ENCODE measurements around the gene GMEB2. TPM values are rescaled to one million over a fixed set of nuclear protein-coding genes. Genes with fewer than 3 reads are reported as not detected.
"Not testable (repeated sequence)": the region's sequence is repeated elsewhere in the genome, so short reads cannot be mapped to it uniquely, and the experiment has no call there.

GMEB2 gene
- polyA plus RNA-seq (2013), result 6.7 TPM

GRCh38 chr20:63626424-63627128, at the start of gene GMEB2:
GMEB2 (minus strand) TSS chr20:63627101; CDS start chr20:63619397, 7,704 bp downstream.
- peaks cover 2 to 22% (median 21%) of the 10 kb centered on the region in 4 experiments for H3K4me1 ChIP-seq (ENCODE audit: control extremely low read depth in 1 of 4, control insufficient read depth in 4 of 4, insufficient read depth in 4 of 4, low read length in 3 of 4)
- POLR2A ChIA-PET, result interaction anchor here (0.8 to 1.3 kb wide), 3 partner anchors 9 to 15 kb away, joined by 3 to 8 read pairs (median 3); no protein-coding TSS in a partner anchor
- CTCF ChIA-PET, result interaction anchor here (1.6 to 1.8 kb wide), 2 partner anchors 9 to 15 kb away, joined by 4 to 8 read pairs; no protein-coding TSS in a partner anchor
- DNase-seq, result peak in 1 of 3 donors; percentile 36
- no peaks in the 10 kb centered on the region for H3K9me3 ChIP-seq (ENCODE audit: control extremely low read depth in 1 of 5, control insufficient read depth in 4 of 5, insufficient read depth in 2 of 5, low read depth in 1 of 5, low read length in 4 of 5)
- no peaks in the 10 kb centered on the region for H3K27me3 ChIP-seq (replicated peaks in 2 of 5; ENCODE audit: control insufficient read depth in 4 of 5, insufficient read depth in 5 of 5, low read length in 4 of 5)
- H3K27ac ChIP-seq (ENCODE audit: insufficient read depth in 1 of 2, low read depth in 1 of 2, low read length in 2 of 2, poor library complexity in 1 of 2, severe bottlenecking in 2 of 2), result peak within 1 kb of the TSS; percentile 64 to 85
- peak within 1 kb of the TSS; percentile 64 to 96 (median 79) for H3K4me3 ChIP-seq (ENCODE audit: control insufficient read depth in 1 of 7, extremely low read depth in 1 of 7, insufficient read depth in 4 of 7, low read depth in 2 of 7, low read length in 6 of 7)
- WGBS (ENCODE audit: insufficient coverage), result 0% methylated on average over 33 of the region's 114 CpGs
- H3K36me3 ChIP-seq (ENCODE audit: control insufficient read depth in 4 of 4, insufficient read depth in 4 of 4, low read length in 3 of 4), result no peaks in the 10 kb centered on the region

DNA sequence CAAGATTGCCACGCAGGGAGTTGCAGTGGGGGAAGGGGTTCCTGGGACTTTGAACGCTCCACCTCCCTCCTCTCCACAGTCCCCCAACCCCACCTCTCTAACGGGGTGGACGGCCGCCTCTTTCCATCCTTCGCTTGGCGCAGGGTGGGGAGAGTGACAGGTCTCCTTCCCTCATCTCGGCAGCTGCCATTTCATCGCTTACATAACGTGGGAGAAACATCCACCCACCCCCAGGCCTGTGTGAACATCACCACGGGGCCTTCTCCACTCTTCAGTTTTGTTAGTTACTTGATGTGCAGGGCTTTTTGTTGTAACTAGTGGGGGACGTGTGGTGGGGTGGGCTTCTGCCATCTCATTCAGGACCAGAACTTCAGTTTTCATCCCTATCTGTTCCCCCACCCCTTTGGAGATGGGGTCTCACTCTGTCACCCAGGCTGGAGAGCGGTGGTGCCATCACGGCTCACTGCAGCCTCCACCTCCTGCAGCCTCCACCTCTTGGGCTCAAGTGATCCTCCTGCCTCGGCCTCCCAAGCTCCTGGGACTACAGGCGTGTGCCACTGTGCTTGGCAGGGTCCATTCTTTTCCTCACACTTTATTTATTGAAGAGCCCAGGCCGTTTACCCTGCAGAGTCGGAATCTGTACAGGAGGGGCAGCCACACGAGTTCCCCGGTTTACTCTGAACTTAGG, 48.9 kb upstream of the GMEB2 start:
- no peaks in the 10 kb centered on the region for H3K9me3 ChIP-seq (ENCODE audit: control extremely low read depth in 1 of 5, control insufficient read depth in 4 of 5, insufficient read depth in 2 of 5, low read depth in 1 of 5, low read length in 4 of 5)
- no peak overlapping the region for H3K4me3 ChIP-seq (ENCODE audit: control insufficient read depth in 1 of 7, extremely low read depth in 1 of 7, insufficient read depth in 4 of 7, low read depth in 2 of 7, low read length in 6 of 7)
- no peak overlapping the region for H3K27ac ChIP-seq (ENCODE audit: insufficient read depth in 1 of 2, low read depth in 1 of 2, low read length in 2 of 2, poor library complexity in 1 of 2, severe bottlenecking in 2 of 2)
- CTCF ChIA-PET, result no interaction called here
- H3K27me3 ChIP-seq (replicated peaks in 2 of 5; ENCODE audit: control insufficient read depth in 4 of 5, insufficient read depth in 5 of 5, low read length in 4 of 5), result no peaks in the 10 kb centered on the region
- POLR2A ChIA-PET, result no interaction called here
- no peaks in the 10 kb centered on the region for H3K4me1 ChIP-seq (ENCODE audit: control extremely low read depth in 1 of 4, control insufficient read depth in 4 of 4, insufficient read depth in 4 of 4, low read length in 3 of 4)
- WGBS (ENCODE audit: insufficient coverage), result 99% methylated on average over 8 of the region's 20 CpGs
- no peak for DNase-seq
- H3K36me3 ChIP-seq (ENCODE audit: control insufficient read depth in 4 of 4, insufficient read depth in 4 of 4, low read length in 3 of 4), result peaks cover 0 to 60% (median 23%) of the 10 kb centered on the region in 4 experiments

- POLR2A ChIA-PET, result no interaction called here
- Histone ChIP-seq H3K9me3 (ENCODE audit: control extremely low read depth in 1 of 5, control insufficient read depth in 4 of 5, insufficient read depth in 2 of 5, low read depth in 1 of 5, low read length in 4 of 5) (no peaks in the 10 kb centered on the region), H3K27ac (ENCODE audit: insufficient read depth in 1 of 2, low read depth in 1 of 2, low read length in 2 of 2, poor library complexity in 1 of 2, severe bottlenecking in 2 of 2) (no peak overlapping the region), H3K4me1 (ENCODE audit: control extremely low read depth in 1 of 4, control insufficient read depth in 4 of 4, insufficient read depth in 4 of 4, low read length in 3 of 4) (no peaks in the 10 kb centered on the region), H3K27me3 (replicated peaks in 2 of 5; ENCODE audit: control insufficient read depth in 4 of 5, insufficient read depth in 5 of 5, low read length in 4 of 5) (no peaks in the 10 kb centered on the region), H3K4me3 (ENCODE audit: control insufficient read depth in 1 of 7, extremely low read depth in 1 of 7, insufficient read depth in 4 of 7, low read depth in 2 of 7, low read length in 6 of 7) (no peak overlapping the region), H3K36me3 (ENCODE audit: control insufficient read depth in 4 of 4, insufficient read depth in 4 of 4, low read length in 3 of 4) (peaks cover 0 to 49% (median 20%) of the 10 kb centered on the region in 4 experiments)
- no peak for DNase-seq
- CTCF ChIA-PET, result no interaction called here
- over 99% methylated on average over 13 of the region's 14 CpGs for WGBS (ENCODE audit: insufficient coverage)
These were observed 47.0 kb upstream of the GMEB2 start for GRCh38 chr20:63673951-63674350.

DNA sequence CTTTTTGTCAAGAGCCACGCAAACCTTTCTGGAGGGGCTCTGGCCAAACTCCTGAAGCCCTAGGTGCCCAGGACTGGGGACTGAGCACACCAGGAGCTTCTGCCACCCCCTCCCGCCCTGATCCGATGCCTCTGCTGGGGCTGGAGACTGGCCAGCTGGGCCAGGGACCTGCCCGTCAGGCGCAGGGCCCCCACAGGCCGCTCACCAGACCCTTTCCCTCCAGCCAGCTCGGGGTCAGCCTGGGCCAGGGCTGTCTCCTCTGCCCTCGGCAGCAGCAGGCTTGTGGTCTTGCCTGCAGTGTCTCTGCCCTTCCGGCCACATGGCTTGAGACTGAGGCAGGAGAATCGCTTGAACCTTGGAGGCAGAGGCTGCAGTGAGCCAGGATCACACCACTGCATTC, 45.8 kb upstream of the GMEB2 start:
- Histone ChIP-seq H3K9me3 (ENCODE audit: control extremely low read depth in 1 of 5, control insufficient read depth in 4 of 5, insufficient read depth in 2 of 5, low read depth in 1 of 5, low read length in 4 of 5) (no peaks in the 10 kb centered on the region), H3K4me1 (ENCODE audit: control extremely low read depth in 1 of 4, control insufficient read depth in 4 of 4, insufficient read depth in 4 of 4, low read length in 3 of 4) (no peaks in the 10 kb centered on the region), H3K36me3 (ENCODE audit: control insufficient read depth in 4 of 4, insufficient read depth in 4 of 4, low read length in 3 of 4) (peaks cover 0 to 49% (median 22%) of the 10 kb centered on the region in 4 experiments), H3K4me3 (ENCODE audit: control insufficient read depth in 1 of 7, extremely low read depth in 1 of 7, insufficient read depth in 4 of 7, low read depth in 2 of 7, low read length in 6 of 7) (no peak overlapping the region), H3K27me3 (replicated peaks in 2 of 5; ENCODE audit: control insufficient read depth in 4 of 5, insufficient read depth in 5 of 5, low read length in 4 of 5) (no peaks in the 10 kb centered on the region), H3K27ac (ENCODE audit: insufficient read depth in 1 of 2, low read depth in 1 of 2, low read length in 2 of 2, poor library complexity in 1 of 2, severe bottlenecking in 2 of 2) (no peak overlapping the region)
- POLR2A ChIA-PET, result no interaction called here
- 97% methylated on average over 10 of the region's 10 CpGs for WGBS (ENCODE audit: insufficient coverage)
- CTCF ChIA-PET, result no interaction called here
- no peak for DNase-seq

DNA sequence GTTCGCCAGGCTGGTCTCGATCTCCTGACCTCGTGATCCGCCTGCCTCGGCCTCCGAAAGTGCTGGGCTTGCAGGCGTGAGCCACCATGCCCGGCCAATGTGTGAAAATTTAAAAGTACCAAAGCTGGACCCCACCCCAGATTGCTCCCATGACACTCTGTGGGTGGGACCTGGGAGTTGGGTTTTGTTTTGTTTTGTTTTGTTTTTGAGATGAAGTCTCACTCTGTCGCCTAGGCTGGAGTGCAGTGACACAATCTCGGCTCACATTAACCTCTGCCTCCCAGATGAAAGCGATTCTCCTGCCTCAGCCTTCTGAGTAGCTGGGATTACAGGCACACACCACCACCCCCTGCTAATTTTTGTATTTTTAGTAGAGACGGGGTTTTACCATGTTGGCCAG, 44.8 kb upstream of the GMEB2 start:
- H3K27me3 ChIP-seq (replicated peaks in 2 of 5; ENCODE audit: control insufficient read depth in 4 of 5, insufficient read depth in 5 of 5, low read length in 4 of 5); CTCF ChIA-PET; DNase-seq; POLR2A ChIA-PET; H3K4me3 ChIP-seq (ENCODE audit: control insufficient read depth in 1 of 7, extremely low read depth in 1 of 7, insufficient read depth in 4 of 7, low read depth in 2 of 7, low read length in 6 of 7); H3K4me1 ChIP-seq (ENCODE audit: control extremely low read depth in 1 of 4, control insufficient read depth in 4 of 4, insufficient read depth in 4 of 4, low read length in 3 of 4); H3K9me3 ChIP-seq (ENCODE audit: control extremely low read depth in 1 of 5, control insufficient read depth in 4 of 5, insufficient read depth in 2 of 5, low read depth in 1 of 5, low read length in 4 of 5); H3K27ac ChIP-seq (ENCODE audit: insufficient read depth in 1 of 2, low read depth in 1 of 2, low read length in 2 of 2, poor library complexity in 1 of 2, severe bottlenecking in 2 of 2): not testable (repeated sequence)
- WGBS (ENCODE audit: insufficient coverage), result 96% methylated on average over 10 of the region's 12 CpGs
- H3K36me3 ChIP-seq (ENCODE audit: control insufficient read depth in 4 of 4, insufficient read depth in 4 of 4, low read length in 3 of 4), result peaks cover 2 to 52% (median 26%) of the 10 kb centered on the region in 4 experiments

GRCh38 chr20:63668351-63668750, 41.5 kb upstream of the GMEB2 start:
- H3K36me3 ChIP-seq (ENCODE audit: control insufficient read depth in 4 of 4, insufficient read depth in 4 of 4, low read length in 3 of 4), result peaks cover 2 to 61% (median 33%) of the 10 kb centered on the region in 4 experiments
- WGBS (ENCODE audit: insufficient coverage), result 98% methylated on average over 11 of the region's 11 CpGs

DNA sequence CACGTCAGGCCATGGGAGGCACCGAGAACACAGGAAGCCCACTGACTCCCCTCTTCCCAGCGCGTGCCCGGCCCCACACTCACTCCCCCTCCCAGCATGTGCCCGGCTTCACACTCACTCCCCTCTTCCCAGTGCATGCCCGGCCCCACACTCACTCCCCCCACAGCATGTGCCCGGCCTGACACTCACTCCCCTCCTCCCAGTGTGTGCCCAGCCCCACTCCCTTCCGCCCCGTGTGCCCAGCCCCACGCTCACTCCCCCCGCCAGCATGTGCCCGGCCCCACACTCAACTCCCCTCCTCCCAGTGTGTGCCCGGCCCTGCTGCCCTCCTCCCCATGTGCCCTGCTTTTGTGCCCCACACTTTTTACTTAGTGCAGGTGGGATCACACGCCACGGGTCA, 41.0 kb upstream of the GMEB2 start:
- no peak overlapping the region for H3K4me3 ChIP-seq (ENCODE audit: control insufficient read depth in 1 of 7, extremely low read depth in 1 of 7, insufficient read depth in 4 of 7, low read depth in 2 of 7, low read length in 6 of 7)
- DNase-seq, result no peak
- H3K27me3 ChIP-seq (replicated peaks in 2 of 5; ENCODE audit: control insufficient read depth in 4 of 5, insufficient read depth in 5 of 5, low read length in 4 of 5), result no peaks in the 10 kb centered on the region
- H3K36me3 ChIP-seq (ENCODE audit: control insufficient read depth in 4 of 4, insufficient read depth in 4 of 4, low read length in 3 of 4), result peaks cover 2 to 64% (median 35%) of the 10 kb centered on the region in 4 experiments
- POLR2A ChIA-PET, result no interaction called here
- H3K4me1 ChIP-seq (ENCODE audit: control extremely low read depth in 1 of 4, control insufficient read depth in 4 of 4, insufficient read depth in 4 of 4, low read length in 3 of 4), result no peaks in the 10 kb centered on the region
- no peak overlapping the region for H3K27ac ChIP-seq (ENCODE audit: insufficient read depth in 1 of 2, low read depth in 1 of 2, low read length in 2 of 2, poor library complexity in 1 of 2, severe bottlenecking in 2 of 2)
- no peaks in the 10 kb centered on the region for H3K9me3 ChIP-seq (ENCODE audit: control extremely low read depth in 1 of 5, control insufficient read depth in 4 of 5, insufficient read depth in 2 of 5, low read depth in 1 of 5, low read length in 4 of 5)
- 93% methylated on average over 13 of the region's 16 CpGs for WGBS (ENCODE audit: insufficient coverage)
- CTCF ChIA-PET, result interaction anchor here (0.7 to 1.3 kb wide), 2 partner anchors 13 to 111 kb away, joined by 3 read pairs; no protein-coding TSS in a partner anchor

More at GRCh38 chr20:63668351-63668750, 41.5 kb upstream of the GMEB2 start:
- H3K9me3 ChIP-seq (ENCODE audit: control extremely low read depth in 1 of 5, control insufficient read depth in 4 of 5, insufficient read depth in 2 of 5, low read depth in 1 of 5, low read length in 4 of 5), result no peaks in the 10 kb centered on the region
- ChIA-PET POLR2A (no interaction called here), CTCF (interaction anchor here (0.7 to 1.3 kb wide), 3 partner anchors 13 to 111 kb away, joined by 3 read pairs; no protein-coding TSS in a partner anchor)
- no peak overlapping the region for H3K27ac ChIP-seq (ENCODE audit: insufficient read depth in 1 of 2, low read depth in 1 of 2, low read length in 2 of 2, poor library complexity in 1 of 2, severe bottlenecking in 2 of 2)
- H3K4me1 ChIP-seq (ENCODE audit: control extremely low read depth in 1 of 4, control insufficient read depth in 4 of 4, insufficient read depth in 4 of 4, low read length in 3 of 4), result no peaks in the 10 kb centered on the region
- no peak for DNase-seq
- no peaks in the 10 kb centered on the region for H3K27me3 ChIP-seq (replicated peaks in 2 of 5; ENCODE audit: control insufficient read depth in 4 of 5, insufficient read depth in 5 of 5, low read length in 4 of 5)
- no peak overlapping the region for H3K4me3 ChIP-seq (ENCODE audit: control insufficient read depth in 1 of 7, extremely low read depth in 1 of 7, insufficient read depth in 4 of 7, low read depth in 2 of 7, low read length in 6 of 7)
